HepG2 (cell line): ENCODE results near the gene COA3. TPM values are rescaled to one million over a fixed set of nuclear protein-coding genes. Genes with fewer than 3 reads are reported as not detected.

Experiments
- AGO2 ChIP-seq: fragments of 200-400 bp; formaldehyde crosslinking; optimal IDR thresholded peaks from 2 replicates; pipeline ENCODE3; 2017; ENCODE audit warnings: mild to moderate bottlenecking, low read depth, low read length, moderate library complexity
- E2F1 ChIP-seq: sonication (generic); formaldehyde crosslinking; IDR thresholded peaks from 2 replicates; pipeline ENCODE4 v1.5.0; 2020; ENCODE audit warnings: missing genetic modification reagents
- GPBP1L1 ChIP-seq: sonication (generic); formaldehyde crosslinking; IDR thresholded peaks from 2 replicates; pipeline ENCODE4 v1.5.0; 2020; ENCODE audit warnings: mild to moderate bottlenecking, missing genetic modification reagents
- HNRNPH1 ChIP-seq: fragments of 200-400 bp; formaldehyde crosslinking; optimal IDR thresholded peaks from 2 replicates; pipeline ENCODE3; 2017; ENCODE audit warnings: mild to moderate bottlenecking, low read depth, low read length
- KLF12 ChIP-seq: sonication (generic); formaldehyde crosslinking; IDR thresholded peaks from 2 replicates; pipeline ENCODE4 v1.4.0; 2020; ENCODE audit warnings: missing genetic modification reagents, borderline replicate concordance
- MAFK ChIP-seq, 2 experiments: IDR thresholded peaks in 1 of 2; conservative IDR thresholded peaks in 1 of 2; 2 replicates each; pipeline ENCODE4 v1.6.1; 2011; ENCODE audit warnings: improper control_type of control experiment in 2 of 2, low read length in 2 of 2
- MAZ ChIP-seq, 2 experiments: sonication (generic) in 1 of 2; formaldehyde crosslinking in 1 of 2; IDR thresholded peaks; 2 replicates each; pipeline versions ENCODE4 v1.5.0 to v1.6.1; 2012 to 2020; ENCODE audit warnings: low read depth in 2 of 2, mild to moderate bottlenecking in 2 of 2, borderline replicate concordance in 1 of 2, improper control_type of control experiment in 1 of 2, low read length in 1 of 2, missing genetic modification reagents in 1 of 2, moderate library complexity in 1 of 2
- NR3C1 ChIP-seq: sonication (generic); formaldehyde crosslinking; IDR thresholded peaks from 2 replicates; pipeline ENCODE4 v1.4.0; 2020; ENCODE audit warnings: missing genetic modification reagents
- RAD21 ChIP-seq: fragments of 450-650 bp; formaldehyde crosslinking; IDR thresholded peaks from 2 replicates; pipeline ENCODE4 v1.5.0; 2020; ENCODE audit warnings: mild to moderate bottlenecking
- SIX4 ChIP-seq: sonication (generic); formaldehyde crosslinking; IDR thresholded peaks from 2 replicates; pipeline ENCODE4 v1.4.0; 2020; ENCODE audit warnings: missing genetic modification reagents
- SKI ChIP-seq: fragments of 450-650 bp; IDR thresholded peaks from one replicate; pipeline ENCODE4 v1.6.1; 2018; ENCODE audit warnings: mild to moderate bottlenecking; ENCODE audit not compliant: partially characterized antibody
- SMC3 ChIP-seq: IDR thresholded peaks from 2 replicates; pipeline ENCODE4 v1.6.1; 2011; ENCODE audit warnings: low read length, improper control_type of control experiment
- SOX6 ChIP-seq, 2 experiments: fragments of 450-650 bp in 1 of 2; sonication (generic) in 1 of 2; formaldehyde crosslinking in 1 of 2; IDR thresholded peaks; 2 replicates each; pipeline versions ENCODE4 v1.4.0 to v1.6.1; 2017 to 2020; ENCODE audit warnings: antibody characterized with exemption in 1 of 2, mild to moderate bottlenecking in 1 of 2, missing genetic modification reagents in 1 of 2
- TCF7 ChIP-seq: sonication (generic); IDR thresholded peaks from 2 replicates; pipeline ENCODE4 v1.6.1; 2016; ENCODE audit warnings: antibody characterized with exemption, low read depth
- THAP11 ChIP-seq: IDR thresholded peaks from 2 replicates; pipeline ENCODE4 v1.6.1; 2016; ENCODE audit warnings: missing biosample characterization, missing genetic modification reagents
- ZFP91 ChIP-seq: sonication (generic); formaldehyde crosslinking; IDR thresholded peaks from 2 replicates; pipeline ENCODE4 v1.9.0; 2022; ENCODE audit warnings: missing genetic modification reagents, mild to moderate bottlenecking, borderline replicate concordance
- ZNF292 ChIP-seq: sonication (generic); formaldehyde crosslinking; IDR thresholded peaks from 2 replicates; pipeline ENCODE4 v1.8.1; 2022; ENCODE audit warnings: mild to moderate bottlenecking, low read depth, missing genetic modification reagents, borderline replicate concordance
- ZNF501 ChIP-seq: sonication (generic); formaldehyde crosslinking; IDR thresholded peaks from 2 replicates; pipeline ENCODE4 v1.5.1; 2020; ENCODE audit warnings: mild to moderate bottlenecking, moderate library complexity, missing genetic modification reagents
- ZNF792 ChIP-seq: IDR thresholded peaks from 2 replicates; pipeline ENCODE4 v1.6.1; 2016
- polyA plus RNA-seq, 8 experiments: library from polyadenylated mRNA; depleted of rRNA in 3 of 8; stranded (reverse) in 7 of 8; unstranded in 1 of 8; fragments of >200 nt; fragmentation: Illumina TruSeq in 4 of 8; extraction: Trizol in 4 of 8; gene quantifications; 2 replicates each; pipeline versions ENCODE4 v1.2.1 to v1.2.3, GENCODE V29; 2011 to 2016; ENCODE audit warnings: low read depth in 4 of 8, missing spikeins in 1 of 8, mixed read lengths in 1 of 8; ENCODE audit not compliant: insufficient read depth in 1 of 8
- total RNA-seq, 5 experiments: library from RNA; depleted of rRNA; stranded (reverse); fragments of >200 nt; fragmentation: Illumina TruSeq; extraction: Trizol; gene quantifications; 2 replicates each; pipeline ENCODE4 v1.2.3, GENCODE V29; 2016; ENCODE audit warnings: low read depth in 1 of 5
- TF ChIP-seq, protein P1 (sequence below): sonication (generic); formaldehyde crosslinking; IDR thresholded peaks from 2 replicates; pipeline ENCODE4 v1.4.0; 2020; ENCODE audit warnings: missing genetic modification reagents, mild to moderate bottlenecking, borderline replicate concordance
- TF ChIP-seq, protein P2 (sequence below): sonication (generic); formaldehyde crosslinking; IDR thresholded peaks from 2 replicates; pipeline ENCODE4 v1.5.1; 2020; ENCODE audit warnings: mild to moderate bottlenecking, missing genetic modification reagents

Gene COA3
- total and polyA plus RNA-seq, 2 of the 13 experiments (the other 11 are each of a cell fraction or from before 2014, with no cell fraction given), result 133 to 202 TPM

DNA sequence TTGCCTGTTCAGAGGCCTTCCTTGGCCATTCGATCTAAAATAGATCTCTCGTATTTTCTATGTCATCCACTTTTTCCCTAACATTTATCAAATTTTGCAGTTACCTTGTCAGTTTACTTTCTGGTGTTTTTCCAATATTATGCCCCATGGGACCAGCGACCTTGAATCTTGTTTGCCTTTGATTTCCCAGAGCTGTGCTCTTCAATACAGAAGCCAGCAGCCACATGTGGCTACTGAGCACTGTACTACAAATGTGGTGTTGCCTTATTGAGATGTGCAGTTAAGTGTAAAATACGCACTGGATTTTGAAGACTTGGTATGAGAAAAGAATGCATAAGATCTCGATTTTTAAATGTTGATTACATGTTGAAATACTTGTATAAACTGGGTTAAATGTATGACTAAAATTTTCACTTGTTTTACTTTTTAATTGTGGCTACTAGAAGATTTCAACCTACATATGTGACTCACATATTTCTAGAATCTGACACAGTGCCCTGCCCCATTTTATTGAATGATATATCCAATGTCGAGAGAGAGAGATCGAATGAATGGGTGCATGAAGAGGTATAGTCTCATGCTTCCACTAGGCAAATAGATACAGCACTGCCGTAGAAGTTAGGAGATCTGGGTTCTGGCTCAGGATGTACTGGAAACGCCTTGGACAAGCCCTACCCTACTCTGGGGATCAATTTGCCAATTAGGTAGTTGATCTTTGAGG, 33.9 kb upstream of the COA3 start (continued):
- TF ChIP-seq MAZ (IDR thresholded peaks at IDR 0.05; ENCODE audit: borderline replicate concordance, low read depth, low read length), result no peak
- 0 out of 2 replicates have a peak, but pooled peaks have one; percentile 19 for TF ChIP-seq MAZ (CRISPR knock-in tag; IDR thresholded peaks at IDR 0.05; ENCODE audit: low read depth)
- no peak for TF ChIP-seq SKI
- TF ChIP-seq KLF12 (CRISPR knock-in tag), result no peak
- TF ChIP-seq, protein P1, sequence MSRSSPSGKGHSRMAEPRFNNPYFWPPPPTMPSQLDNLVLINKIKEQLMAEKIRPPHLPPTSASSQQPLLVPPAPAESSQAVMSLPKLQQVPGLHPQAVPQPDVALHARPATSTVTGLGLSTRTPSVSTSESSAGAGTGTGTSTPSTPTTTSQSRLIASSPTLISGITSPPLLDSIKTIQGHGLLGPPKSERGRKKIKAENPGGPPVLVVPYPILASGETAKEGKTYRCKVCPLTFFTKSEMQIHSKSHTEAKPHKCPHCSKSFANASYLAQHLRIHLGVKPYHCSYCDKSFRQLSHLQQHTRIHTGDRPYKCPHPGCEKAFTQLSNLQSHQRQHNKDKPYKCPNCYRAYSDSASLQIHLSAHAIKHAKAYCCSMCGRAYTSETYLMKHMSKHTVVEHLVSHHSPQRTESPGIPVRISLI, result no peak
- no peak for TF ChIP-seq ZNF792 (CRISPR knock-in tag)
- no peak for TF ChIP-seq ZFP91
- TF ChIP-seq RAD21, result no peak
- TF ChIP-seq, protein P2, sequence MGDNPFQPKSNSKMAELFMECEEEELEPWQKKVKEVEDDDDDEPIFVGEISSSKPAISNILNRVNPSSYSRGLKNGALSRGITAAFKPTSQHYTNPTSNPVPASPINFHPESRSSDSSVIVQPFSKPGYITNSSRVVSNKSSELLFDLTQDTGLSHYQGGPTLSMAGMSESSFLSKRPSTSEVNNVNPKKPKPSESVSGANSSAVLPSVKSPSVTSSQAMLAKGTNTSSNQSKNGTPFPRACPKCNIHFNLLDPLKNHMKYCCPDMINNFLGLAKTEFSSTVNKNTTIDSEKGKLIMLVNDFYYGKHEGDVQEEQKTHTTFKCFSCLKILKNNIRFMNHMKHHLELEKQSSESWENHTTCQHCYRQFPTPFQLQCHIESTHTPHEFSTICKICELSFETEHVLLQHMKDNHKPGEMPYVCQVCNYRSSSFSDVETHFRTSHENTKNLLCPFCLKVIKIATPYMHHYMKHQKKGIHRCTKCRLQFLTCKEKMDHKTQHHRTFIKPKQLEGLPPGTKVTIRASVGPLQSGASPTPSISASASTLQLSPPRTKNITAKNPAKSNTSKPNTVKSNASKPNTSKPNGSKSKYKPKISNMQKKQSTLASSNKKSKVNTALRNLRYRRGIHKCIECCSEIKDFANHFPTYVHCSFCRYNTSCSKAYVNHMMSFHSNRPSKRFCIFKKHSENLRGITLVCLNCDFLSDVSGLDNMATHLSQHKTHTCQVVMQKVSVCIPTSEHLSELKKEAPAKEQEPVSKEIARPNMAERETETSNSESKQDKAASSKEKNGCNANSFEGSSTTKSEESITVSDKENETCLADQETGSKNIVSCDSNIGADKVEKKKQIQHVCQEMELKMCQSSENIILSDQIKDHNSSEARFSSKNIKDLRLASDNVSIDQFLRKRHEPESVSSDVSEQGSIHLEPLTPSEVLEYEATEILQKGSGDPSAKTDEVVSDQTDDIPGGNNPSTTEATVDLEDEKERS (CRISPR knock-in tag), result no peak
- TF ChIP-seq AGO2, result no peak
- TF ChIP-seq ZNF501 (CRISPR knock-in tag), result no peak
- no peak for TF ChIP-seq NR3C1 (CRISPR knock-in tag)
- TF ChIP-seq MAFK (conservative IDR thresholded peaks at IDR 0.05 in 1 of 2, IDR thresholded peaks at IDR 0.05 in 1 of 2; ENCODE audit: low read length in 2 of 2), result no peak
- no peak for TF ChIP-seq SOX6 (IDR thresholded peaks at IDR 0.05)
- TF ChIP-seq SOX6 (CRISPR knock-in tag; IDR thresholded peaks at IDR 0.05), result peak; percentile 18; the same call in 1 of the 2 replicates
- no peak for TF ChIP-seq GPBP1L1 (CRISPR knock-in tag)
- TF ChIP-seq TCF7, result no peak
- no peak for TF ChIP-seq SIX4
- peak; percentile 35; the same call in 1 of the 2 replicates for TF ChIP-seq THAP11 (CRISPR knock-in tag)
- no peak for TF ChIP-seq HNRNPH1
- no peak for TF ChIP-seq SMC3
- no peak for TF ChIP-seq E2F1 (CRISPR knock-in tag)
- no peak for TF ChIP-seq ZNF292 (CRISPR knock-in tag)
